Progenitor cell of endocrine pancreas (in vitro differentiated cells): Measurements from ENCODE around the gene UST. TPM values are rescaled to one million over a fixed set of nuclear protein-coding genes. Genes with fewer than 3 reads are reported as not detected.

Experiments used
- DNase-seq: peaks from one replicate; pipeline ENCODE4 v3.0.0; 2021; ENCODE audit warnings: low spot score; ENCODE audit not compliant: unreplicated experiment
- H3K27ac Mint-ChIP-seq: 2 replicates; pipeline ENCODE4 v1.8.0; 2021; ENCODE audit warnings: mild to moderate bottlenecking, moderate library complexity, mixed read lengths
- H3K27me3 Mint-ChIP-seq: 2 replicates; pipeline ENCODE4 v1.8.0; 2021; ENCODE audit warnings: mixed read lengths
- H3K36me3 Mint-ChIP-seq: 2 replicates; pipeline ENCODE4 v1.8.0; 2022; ENCODE audit warnings: mixed read lengths; ENCODE audit not compliant: insufficient read depth
- H3K4me1 Mint-ChIP-seq: 2 replicates; pipeline ENCODE4 v1.8.0; 2021; ENCODE audit warnings: low read depth, mixed read lengths
- H3K4me3 Mint-ChIP-seq: 2 replicates; pipeline ENCODE4 v1.8.0; 2021; ENCODE audit warnings: low read depth, mild to moderate bottlenecking, moderate library complexity, mixed read lengths
- H3K9me3 Mint-ChIP-seq: 2 replicates; pipeline ENCODE4 v1.8.0; 2021; ENCODE audit warnings: low read depth, mixed read lengths
- total RNA-seq: library from RNA; stranded (reverse); gene quantifications from 2 replicates; pipeline ENCODE4 v1.2.1, GENCODE V29; 2021
- TF ChIP-seq, protein P1 (sequence below): fragments of 200-600 bp; sonication (generic); IDR thresholded peaks from one replicate; pipeline ENCODE4 v1.5.0; 2021; ENCODE audit warnings: antibody characterized with exemption, mild to moderate bottlenecking; ENCODE audit not compliant: unreplicated experiment

Gene UST
- total RNA-seq, 1 donor from 2014 or later: 2.9 TPM

DNA sequence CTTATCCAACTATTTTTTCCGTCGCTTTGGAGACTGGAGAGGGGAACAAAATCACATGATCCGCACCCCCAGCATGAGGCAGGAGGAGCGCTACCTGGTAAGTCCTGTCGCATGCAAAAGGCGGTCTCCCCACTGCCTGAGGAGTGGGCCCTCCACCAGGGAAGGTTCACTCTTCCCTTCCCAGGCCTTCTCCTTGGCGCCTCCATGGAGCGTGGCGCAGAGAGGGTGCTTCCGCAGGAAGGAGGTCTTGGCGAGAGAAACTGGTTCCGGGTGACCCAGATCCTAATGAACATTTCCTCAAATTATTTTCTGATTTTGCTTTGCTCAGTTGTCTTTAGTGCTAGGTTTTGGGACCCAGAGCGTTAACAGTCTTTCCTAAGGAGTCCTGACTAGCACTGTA lies 217.6 kb downstream of the UST start:
- Mint-ChIP-seq H3K27me3 (peaks cover 25% of the 10 kb centered on the region), H3K36me3 (no peaks in the 10 kb centered on the region), H3K27ac (no peak overlapping the region), H3K4me3 (no peak overlapping the region), H3K4me1 (peaks cover 6% of the 10 kb centered on the region), H3K9me3 (no peaks in the 10 kb centered on the region)
- TF ChIP-seq, protein P1, sequence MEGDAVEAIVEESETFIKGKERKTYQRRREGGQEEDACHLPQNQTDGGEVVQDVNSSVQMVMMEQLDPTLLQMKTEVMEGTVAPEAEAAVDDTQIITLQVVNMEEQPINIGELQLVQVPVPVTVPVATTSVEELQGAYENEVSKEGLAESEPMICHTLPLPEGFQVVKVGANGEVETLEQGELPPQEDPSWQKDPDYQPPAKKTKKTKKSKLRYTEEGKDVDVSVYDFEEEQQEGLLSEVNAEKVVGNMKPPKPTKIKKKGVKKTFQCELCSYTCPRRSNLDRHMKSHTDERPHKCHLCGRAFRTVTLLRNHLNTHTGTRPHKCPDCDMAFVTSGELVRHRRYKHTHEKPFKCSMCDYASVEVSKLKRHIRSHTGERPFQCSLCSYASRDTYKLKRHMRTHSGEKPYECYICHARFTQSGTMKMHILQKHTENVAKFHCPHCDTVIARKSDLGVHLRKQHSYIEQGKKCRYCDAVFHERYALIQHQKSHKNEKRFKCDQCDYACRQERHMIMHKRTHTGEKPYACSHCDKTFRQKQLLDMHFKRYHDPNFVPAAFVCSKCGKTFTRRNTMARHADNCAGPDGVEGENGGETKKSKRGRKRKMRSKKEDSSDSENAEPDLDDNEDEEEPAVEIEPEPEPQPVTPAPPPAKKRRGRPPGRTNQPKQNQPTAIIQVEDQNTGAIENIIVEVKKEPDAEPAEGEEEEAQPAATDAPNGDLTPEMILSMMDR: no peak
- no peak for DNase-seq

DNA sequence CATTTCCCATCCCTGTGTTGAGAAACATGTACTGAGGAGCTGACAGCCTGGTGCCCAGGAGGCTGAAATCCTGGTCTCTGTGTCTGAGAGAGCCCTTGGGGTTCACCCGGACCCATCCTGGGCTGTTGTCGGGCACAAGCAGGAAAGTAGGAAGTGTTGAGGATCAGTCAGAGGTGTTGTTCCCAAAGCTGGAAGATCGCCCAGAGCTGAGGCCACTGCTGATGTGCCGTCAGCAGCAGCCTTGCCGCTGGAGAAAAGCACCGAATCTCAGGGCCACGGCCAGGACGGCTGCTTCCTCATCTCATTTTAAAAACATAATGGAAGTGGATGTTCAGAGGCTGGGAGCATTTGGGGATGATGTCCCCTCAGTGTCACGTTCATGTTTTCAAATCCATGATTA lies 218.5 kb downstream of the UST start:
- no peak overlapping the region for H3K4me3 Mint-ChIP-seq
- no peak for DNase-seq
- H3K27me3 Mint-ChIP-seq: peaks cover 30% of the 10 kb centered on the region
- no peaks in the 10 kb centered on the region for H3K9me3 Mint-ChIP-seq
- peaks cover 5% of the 10 kb centered on the region for H3K4me1 Mint-ChIP-seq
- no peak overlapping the region for H3K27ac Mint-ChIP-seq
- TF ChIP-seq, protein P1: no peak
- H3K36me3 Mint-ChIP-seq: no peaks in the 10 kb centered on the region

DNA sequence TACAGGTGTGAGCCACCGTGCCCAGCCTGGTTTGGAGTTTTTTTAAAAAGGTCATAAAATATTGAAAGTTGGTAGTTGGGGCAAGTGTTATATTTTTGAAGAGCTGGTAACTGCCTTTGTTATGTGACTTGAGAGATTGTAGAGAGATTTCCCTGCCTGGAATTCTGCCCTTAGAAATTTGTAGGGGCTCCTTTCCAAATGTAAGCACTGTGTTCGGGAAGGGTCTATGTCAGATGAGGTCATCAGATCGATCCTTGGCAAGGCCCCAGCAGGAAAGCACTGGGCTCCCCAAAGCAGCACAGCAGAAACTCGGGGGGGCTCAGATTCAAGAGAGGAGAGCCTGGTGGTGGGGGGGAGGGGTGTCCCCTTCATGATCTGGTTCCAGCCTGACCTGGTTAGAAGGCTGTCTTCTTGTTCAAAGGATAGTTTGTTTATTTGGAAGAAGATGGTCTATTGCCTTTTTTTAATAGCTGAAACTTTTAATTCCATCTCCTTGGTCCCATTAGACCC lies 220.2 kb downstream of the UST start:
- Mint-ChIP-seq H3K4me1 (peaks cover 5% of the 10 kb centered on the region), H3K27ac (no peak overlapping the region), H3K4me3 (no peak overlapping the region), H3K27me3 (peaks cover 33% of the 10 kb centered on the region), H3K9me3 (no peaks in the 10 kb centered on the region), H3K36me3 (no peaks in the 10 kb centered on the region)
- no peak for DNase-seq
- TF ChIP-seq, protein P1: no peak

DNA sequence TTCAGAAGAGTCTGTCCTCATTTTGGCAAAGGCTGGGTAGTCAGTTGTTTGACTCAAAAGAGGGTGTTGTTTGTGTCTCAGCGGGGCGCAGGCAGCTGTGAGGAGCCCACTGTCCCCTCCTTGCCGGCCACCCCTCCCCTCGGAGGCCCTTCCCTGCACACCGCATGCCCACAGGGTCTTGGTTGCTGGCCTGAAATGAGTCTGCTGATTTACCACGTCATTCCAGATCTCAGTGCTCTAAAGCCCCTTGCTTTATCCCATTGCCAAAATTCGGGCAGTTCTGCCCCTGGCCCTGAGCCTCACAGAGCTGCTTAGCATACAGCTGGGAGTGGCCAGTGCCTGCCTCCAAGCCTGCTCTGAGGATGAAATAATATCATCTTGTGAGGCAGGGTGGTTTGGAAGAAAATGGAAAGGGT lies 220.7 kb downstream of the UST start:
- no peaks in the 10 kb centered on the region for H3K36me3 Mint-ChIP-seq
- H3K4me1 Mint-ChIP-seq: peaks cover 5% of the 10 kb centered on the region
- TF ChIP-seq, protein P1: no peak
- H3K4me3 Mint-ChIP-seq: no peak overlapping the region
- no peak overlapping the region for H3K27ac Mint-ChIP-seq
- no peaks in the 10 kb centered on the region for H3K9me3 Mint-ChIP-seq
- DNase-seq: no peak
- peaks cover 37% of the 10 kb centered on the region for H3K27me3 Mint-ChIP-seq

DNA sequence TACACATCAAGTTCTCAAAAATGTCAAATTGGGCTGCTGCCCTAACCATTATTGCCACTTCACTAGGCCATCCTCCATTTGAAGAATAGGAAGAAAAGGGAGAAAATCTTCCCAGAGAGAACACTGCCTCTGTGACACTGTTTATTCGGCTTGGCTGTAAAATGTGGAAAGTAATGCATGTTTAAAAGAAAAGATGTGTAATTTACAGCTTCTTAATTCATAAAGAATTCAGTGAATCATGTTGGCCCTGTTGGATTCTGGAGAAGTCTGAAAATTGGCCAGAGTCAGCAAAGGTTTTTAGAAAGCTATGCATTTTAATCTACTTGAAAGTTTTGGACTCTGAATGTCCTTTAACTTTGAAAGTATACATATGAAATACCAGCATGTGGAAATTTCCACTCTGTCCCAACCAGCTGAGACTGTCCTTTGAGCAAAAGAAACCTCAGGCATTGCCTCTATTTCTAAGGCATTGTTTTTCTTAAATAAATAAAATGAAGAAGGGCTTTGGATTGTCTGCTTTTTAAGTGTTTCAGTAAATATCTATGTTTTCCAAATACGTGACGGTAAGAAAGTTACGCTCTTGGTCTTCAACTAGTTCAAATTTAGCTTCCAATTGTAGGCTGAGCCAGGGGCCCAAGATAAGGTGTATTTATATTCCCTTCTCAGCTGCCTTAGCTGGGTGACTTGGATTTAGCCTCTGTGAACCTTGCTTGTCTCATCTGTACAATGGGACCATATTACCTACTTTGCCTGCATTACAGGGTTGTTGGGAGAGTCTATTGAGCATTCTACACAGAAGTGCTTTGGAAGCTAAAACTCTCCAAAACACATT lies 222.2 kb downstream of the UST start:
- Mint-ChIP-seq H3K4me3 (no peak overlapping the region), H3K27me3 (peaks cover 44% of the 10 kb centered on the region), H3K36me3 (no peaks in the 10 kb centered on the region), H3K27ac (no peak overlapping the region), H3K9me3 (no peaks in the 10 kb centered on the region), H3K4me1 (no peaks in the 10 kb centered on the region)
- no peak for DNase-seq
- TF ChIP-seq, protein P1: no peak
